Muscle of leg (tissue), 11 donors: ENCODE results near the gene ZBTB7A. TPM values are rescaled to one million over a fixed set of nuclear protein-coding genes. Genes with fewer than 3 reads are reported as not detected.

Source experiments
- DNase-seq: peaks from one replicate; pipeline ENCODE4 v3.0.0; 2013
- H3K27ac ChIP-seq: one replicate; pipeline ENCODE4 v1.5.1; 2013; ENCODE audit warnings: mild to moderate bottlenecking, low read length, control low read depth
- H3K27me3 ChIP-seq: one replicate; pipeline ENCODE4 v1.6.1; 2013; ENCODE audit warnings: low read length; ENCODE audit not compliant: control insufficient read depth, insufficient read depth
- H3K36me3 ChIP-seq: one replicate; pipeline ENCODE4 v1.6.1; 2013; ENCODE audit warnings: low read length; ENCODE audit not compliant: control insufficient read depth, insufficient read depth
- H3K4me1 ChIP-seq: one replicate; pipeline ENCODE4 v1.6.1; 2013; ENCODE audit warnings: low read length; ENCODE audit not compliant: control insufficient read depth, insufficient read depth
- H3K4me3 ChIP-seq: one replicate; pipeline ENCODE4 v1.5.1; 2013; ENCODE audit warnings: low read length, control low read depth
- H3K9me3 ChIP-seq: replicated peaks from 2 replicates; pipeline ENCODE4 v1.6.1; 2013; ENCODE audit warnings: low read depth, low read length; ENCODE audit not compliant: control insufficient read depth
- WGBS: methylation state at CpG from one replicate; pipeline ENCODE4 v1.1.5; 2013; ENCODE audit warnings: missing lambda C conversion rate; ENCODE audit not compliant: insufficient coverage; 5-methylcytosine and 5-hydroxymethylcytosine counted together
- polyA plus RNA-seq, 8 donors: library from polyadenylated mRNA; unstranded; fragments of 120-200 nt; gene quantifications; one replicate each; pipeline versions ENCODE4 v1.2.1 to v1.2.3, GENCODE V29; 2013; ENCODE audit warnings: inconsistent platforms in 1 of 8, low replicate concordance in 1 of 8; ENCODE audit not compliant: insufficient read length in 8 of 8, insufficient read depth in 1 of 8
- total RNA-seq: library from RNA; stranded (reverse); fragments of 120-200 nt; gene quantifications from one replicate; pipeline ENCODE4 v1.2.4, GENCODE V29; 2013

The ZBTB7A gene
- total and polyA plus RNA-seq, 9 donors: 4.2 to 10.9 (median 8.2) TPM

GRCh38 chr19:4054441-4055208 lies 12.1 kb downstream of the ZBTB7A start:
- WGBS: 96% methylated on average over 86 of the region's 91 CpGs
- Histone ChIP-seq H3K36me3 (peaks cover 49% of the 10 kb centered on the region), H3K4me1 (peaks cover 21% of the 10 kb centered on the region), H3K27me3 (no peaks in the 10 kb centered on the region), H3K9me3 (no peaks in the 10 kb centered on the region), H3K4me3 (no peak overlapping the region), H3K27ac (no peak overlapping the region)
- DNase-seq: no peak

- Histone ChIP-seq H3K9me3 (no peaks in the 10 kb centered on the region), H3K27me3 (no peaks in the 10 kb centered on the region), H3K27ac (no peak overlapping the region), H3K36me3 (peaks cover 55% of the 10 kb centered on the region), H3K4me1 (peaks cover 11% of the 10 kb centered on the region), H3K4me3 (no peak overlapping the region)
- WGBS: 92% methylated on average over 69 of the region's 82 CpGs
- DNase-seq: no peak
Measured at GRCh38 chr19:4053423-4054324, 13.0 kb downstream of the ZBTB7A start.

GRCh38 chr19:4052993-4053422 lies 13.7 kb downstream of the ZBTB7A start:
- Histone ChIP-seq H3K36me3 (peaks cover 57% of the 10 kb centered on the region), H3K4me3 (no peak overlapping the region), H3K27me3 (no peaks in the 10 kb centered on the region), H3K4me1 (peaks cover 4% of the 10 kb centered on the region), H3K27ac (no peak overlapping the region), H3K9me3 (no peaks in the 10 kb centered on the region)
- no peak for DNase-seq
- 39% methylated on average over 8 of the region's 13 CpGs for WGBS

GRCh38 chr19:4052114-4052992 lies 14.3 kb downstream of the ZBTB7A start:
- H3K4me1 ChIP-seq: peaks cover 4% of the 10 kb centered on the region
- no peaks in the 10 kb centered on the region for H3K9me3 ChIP-seq
- H3K27me3 ChIP-seq: no peaks in the 10 kb centered on the region
- no peak overlapping the region for H3K27ac ChIP-seq
- WGBS: 64% methylated on average over 15 of the region's 27 CpGs
- DNase-seq: no peak
- peaks cover 63% of the 10 kb centered on the region for H3K36me3 ChIP-seq
- no peak overlapping the region for H3K4me3 ChIP-seq

GRCh38 chr19:4051175-4052101 lies 15.3 kb downstream of the ZBTB7A start:
- WGBS: 83% methylated on average over 5 of the region's 15 CpGs
- Histone ChIP-seq H3K36me3 (peaks cover 68% of the 10 kb centered on the region), H3K9me3 (no peaks in the 10 kb centered on the region), H3K27me3 (no peaks in the 10 kb centered on the region), H3K4me3 (no peak overlapping the region), H3K27ac (no peak overlapping the region), H3K4me1 (peaks cover 4% of the 10 kb centered on the region)
- no peak for DNase-seq

- Histone ChIP-seq H3K4me3 (no peak overlapping the region), H3K27ac (no peak overlapping the region), H3K36me3 (peaks cover 66% of the 10 kb centered on the region), H3K4me1 (peaks cover 4% of the 10 kb centered on the region), H3K27me3 (no peaks in the 10 kb centered on the region), H3K9me3 (no peaks in the 10 kb centered on the region)
- WGBS: 79% methylated on average over 15 of the region's 15 CpGs
- no peak for DNase-seq
Measured at GRCh38 chr19:4049432-4049831, 17.3 kb downstream of the ZBTB7A start.

- no peaks in the 10 kb centered on the region for H3K27me3 ChIP-seq
- no peaks in the 10 kb centered on the region for H3K9me3 ChIP-seq
- no peak overlapping the region for H3K27ac ChIP-seq
- no peak for DNase-seq
- WGBS: 76% methylated on average over 10 of the region's 33 CpGs
- H3K4me3 ChIP-seq: no peak overlapping the region
- no peaks in the 10 kb centered on the region for H3K4me1 ChIP-seq
- peaks cover 53% of the 10 kb centered on the region for H3K36me3 ChIP-seq
Measured at GRCh38 chr19:4046946-4047683, 19.6 kb downstream of the ZBTB7A start.

- no peaks in the 10 kb centered on the region for H3K27me3 ChIP-seq
- no CpG with 5 or more reads among the region's 7 CpGs for WGBS
- peaks cover 51% of the 10 kb centered on the region for H3K36me3 ChIP-seq
- no peaks in the 10 kb centered on the region for H3K4me1 ChIP-seq
- no peak overlapping the region for H3K27ac ChIP-seq
- no peaks in the 10 kb centered on the region for H3K9me3 ChIP-seq
- H3K4me3 ChIP-seq: no peak overlapping the region
- DNase-seq: no peak
Measured at GRCh38 chr19:4046362-4046691, 20.4 kb downstream of the ZBTB7A start.
